BLaER1 (cell line): Measurements from ENCODE around the gene PLAC9.

Experiments used
- H3K27ac ChIP-seq: shearing (Covaris generic); formaldehyde crosslinking; 2 replicates; pipeline ENCODE4 v1.8.1; 2022
- H3K27me3 ChIP-seq: shearing (Covaris generic); formaldehyde crosslinking; 2 replicates; pipeline ENCODE4 v1.8.1; 2022
- H3K36me3 ChIP-seq: shearing (Covaris generic); formaldehyde crosslinking; 2 replicates; pipeline ENCODE4 v1.8.1; 2022
- H3K4me1 ChIP-seq: shearing (Covaris generic); formaldehyde crosslinking; 2 replicates; pipeline ENCODE4 v1.8.1; 2022
- H3K4me2 ChIP-seq: shearing (Covaris generic); formaldehyde crosslinking; 2 replicates; pipeline ENCODE4 v1.8.1; 2022
- H3K4me3 ChIP-seq: shearing (Covaris generic); formaldehyde crosslinking; 2 replicates; pipeline ENCODE4 v1.8.1; 2022
- H3K9ac ChIP-seq: shearing (Covaris generic); formaldehyde crosslinking; 2 replicates; pipeline ENCODE4 v1.8.1; 2022
- H3K9me3 ChIP-seq: shearing (Covaris generic); formaldehyde crosslinking; 2 replicates; pipeline ENCODE4 v1.8.1; 2022
- H4K20me1 ChIP-seq: shearing (Covaris generic); formaldehyde crosslinking; 2 replicates; pipeline ENCODE4 v1.8.1; 2022
- Cebpa-rat ChIP-seq: shearing (Covaris generic); IDR thresholded peaks from 2 replicates; pipeline ENCODE4 v1.8.1; 2022

The PLAC9 gene

DNA sequence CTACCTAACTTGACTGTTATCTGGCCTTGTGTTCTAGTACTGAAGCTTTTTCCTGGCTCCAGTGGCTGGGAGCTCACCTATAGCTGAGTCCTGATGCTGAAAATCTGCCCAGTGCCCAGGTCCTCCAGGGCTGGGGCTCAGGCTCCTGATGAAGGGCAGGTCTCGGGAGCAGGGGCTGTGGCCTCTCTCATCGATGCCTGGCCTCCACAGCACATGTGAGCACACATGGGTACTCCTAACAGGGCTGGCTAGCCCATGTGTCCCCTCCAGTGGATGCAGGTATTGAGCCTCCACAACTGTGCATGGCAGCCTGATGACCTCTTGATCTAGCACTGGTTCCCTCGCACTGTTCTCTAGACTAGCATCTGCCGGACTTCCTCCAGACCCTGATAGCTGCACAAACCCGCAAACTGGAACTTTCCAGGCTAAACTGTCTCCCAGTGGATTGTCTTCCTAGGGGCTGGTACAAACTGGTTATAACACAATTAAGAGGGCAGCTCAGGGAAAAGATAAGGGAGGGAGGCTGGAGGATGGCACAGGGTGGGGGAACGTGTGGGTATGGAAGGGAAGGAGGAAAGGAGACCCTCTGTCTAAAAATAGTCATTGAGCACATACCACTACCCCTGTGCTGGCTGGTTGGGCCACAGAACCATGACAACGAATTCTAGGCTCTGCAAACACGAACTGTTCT, 35.1 kb downstream of the PLAC9 start:
- Histone ChIP-seq H3K27ac (peak overlapping the region; percentile 14; the same call in 1 of the 2 replicates), H3K9me3 (no peaks in the 10 kb centered on the region)

DNA sequence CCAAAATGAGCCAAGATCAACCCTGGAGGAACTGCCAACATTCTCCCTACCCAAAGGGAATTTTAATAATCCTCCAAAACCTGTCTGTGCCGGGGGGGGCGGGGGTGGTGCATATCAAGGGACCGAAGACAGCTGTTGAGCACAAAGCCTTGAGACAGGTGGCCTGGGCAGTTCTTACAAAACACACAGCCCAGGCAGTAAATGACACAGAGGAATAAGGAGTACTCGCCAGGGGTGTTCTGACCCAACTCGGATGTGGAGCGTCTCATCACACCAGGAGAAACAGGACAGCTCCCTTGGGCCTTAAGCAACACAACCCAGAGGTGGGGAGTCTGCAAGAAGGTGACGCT, 35.6 kb downstream of the PLAC9 start:
- H3K9me3 ChIP-seq = no peaks in the 10 kb centered on the region
- H3K4me2 ChIP-seq = no peak overlapping the region
- no peak overlapping the region for H3K4me3 ChIP-seq
- peaks cover 61% of the 10 kb centered on the region for H4K20me1 ChIP-seq
- H3K27me3 ChIP-seq = no peaks in the 10 kb centered on the region
- H3K9ac ChIP-seq = no peak overlapping the region
- no peak overlapping the region for H3K27ac ChIP-seq
- H3K36me3 ChIP-seq = peaks cover 96% of the 10 kb centered on the region
- TF ChIP-seq Cebpa-rat = no peak
- peaks cover 54% of the 10 kb centered on the region for H3K4me1 ChIP-seq

More for the DNA sequence above, 35.1 kb downstream of the PLAC9 start:
- TF ChIP-seq Cebpa-rat = no peak
- H3K36me3 ChIP-seq = peaks cover 96% of the 10 kb centered on the region
- no peaks in the 10 kb centered on the region for H3K27me3 ChIP-seq
- H3K4me1 ChIP-seq = peaks cover 49% of the 10 kb centered on the region
- H3K4me3 ChIP-seq = no peak overlapping the region
- H3K9ac ChIP-seq = no peak overlapping the region
- H4K20me1 ChIP-seq = peaks cover 55% of the 10 kb centered on the region
- no peak overlapping the region; the same call in 1 of the 2 replicates for H3K4me2 ChIP-seq

DNA sequence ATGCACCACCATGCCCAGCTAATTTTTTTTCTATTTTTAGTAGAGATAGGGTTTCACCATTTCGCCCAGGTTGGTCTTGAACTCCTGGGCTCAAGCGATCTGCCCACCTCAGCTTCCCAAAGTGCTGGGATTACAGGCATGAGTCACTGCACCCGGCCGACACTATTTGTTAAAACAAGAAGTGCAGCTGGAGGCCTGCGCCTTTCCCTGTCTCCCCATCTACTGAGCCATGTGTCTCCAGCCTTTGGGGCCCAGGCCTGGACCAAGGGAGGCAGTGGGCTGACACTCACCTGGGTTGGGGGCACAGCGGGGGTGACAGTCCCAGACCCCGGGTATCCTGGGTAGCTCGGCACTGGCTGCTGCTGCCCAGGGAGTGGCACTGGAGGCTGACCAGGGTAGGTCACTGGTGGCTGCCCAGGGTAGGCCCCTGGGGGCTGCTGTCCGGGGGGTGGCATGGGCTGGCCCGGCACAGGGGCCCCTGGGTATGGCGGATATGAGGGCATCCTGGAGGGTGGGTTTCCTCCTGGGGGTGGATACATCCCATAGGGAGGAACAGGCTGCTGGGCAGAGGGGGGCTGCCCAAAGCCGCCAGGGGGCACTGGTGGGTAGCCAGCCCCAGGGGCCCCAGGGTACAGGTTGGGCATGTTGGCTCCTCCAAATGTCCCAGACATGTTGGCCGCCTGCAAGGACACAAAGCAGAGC, 36.3 kb downstream of the PLAC9 start:
- Histone ChIP-seq H3K4me1 (peaks cover 61% of the 10 kb centered on the region), H3K36me3 (peaks cover 96% of the 10 kb centered on the region), H3K4me2 (peak overlapping the region; percentile 11; the same call in 1 of the 2 replicates), H3K4me3 (no peak overlapping the region), H4K20me1 (peaks cover 67% of the 10 kb centered on the region), H3K27me3 (no peaks in the 10 kb centered on the region), H3K9ac (no peak overlapping the region), H3K27ac (no peak overlapping the region), H3K9me3 (no peaks in the 10 kb centered on the region)
- TF ChIP-seq Cebpa-rat = no peak

DNA sequence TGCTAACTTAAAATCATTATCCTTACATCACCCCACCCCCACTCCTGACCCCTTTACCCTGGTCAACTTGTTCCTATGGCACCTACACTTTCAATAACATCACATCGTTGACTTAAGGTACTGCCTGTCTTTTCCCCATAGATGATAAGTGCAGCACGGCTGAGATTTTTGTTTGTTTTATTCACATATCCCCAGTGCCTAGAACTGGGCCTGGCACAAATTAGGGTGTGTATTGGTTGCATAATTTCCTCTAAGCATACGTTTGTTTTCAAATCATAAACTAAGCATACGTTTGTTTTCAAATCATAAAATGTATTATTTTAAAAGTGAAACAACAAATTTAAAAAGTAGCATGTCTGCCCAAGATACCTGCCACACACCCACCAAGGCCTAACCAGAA, 37.5 kb downstream of the PLAC9 start:
- no peak for TF ChIP-seq Cebpa-rat
- Histone ChIP-seq H3K27me3 (no peaks in the 10 kb centered on the region), H3K9me3 (no peaks in the 10 kb centered on the region), H3K27ac (no peak overlapping the region), H3K4me2 (no peak overlapping the region), H3K36me3 (peaks cover 93% of the 10 kb centered on the region), H3K4me3 (no peak overlapping the region), H4K20me1 (peaks cover 79% of the 10 kb centered on the region), H3K4me1 (peaks cover 63% of the 10 kb centered on the region), H3K9ac (no peak overlapping the region)

DNA sequence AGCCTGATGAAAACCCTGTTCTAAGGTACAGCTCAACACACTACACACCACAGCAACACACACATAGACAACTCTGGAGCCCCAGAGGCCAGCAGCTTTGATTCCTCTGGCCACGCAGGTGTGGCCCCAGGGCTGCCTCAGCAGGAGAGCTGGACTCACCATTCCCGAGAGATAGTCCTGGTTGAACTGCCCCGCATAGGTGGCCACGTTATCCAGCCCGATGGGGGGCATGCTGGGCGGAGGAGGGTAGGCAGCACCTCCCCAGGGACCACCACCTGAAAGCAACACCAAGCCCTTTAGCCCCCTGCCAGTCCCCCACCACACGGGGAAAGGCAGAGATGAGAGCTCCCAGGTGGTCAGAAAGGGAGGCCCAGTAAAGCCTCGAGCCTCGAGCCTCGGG, 38.1 kb downstream of the PLAC9 start:
- H3K4me1 ChIP-seq = peaks cover 57% of the 10 kb centered on the region
- H3K9ac ChIP-seq = no peak overlapping the region
- peaks cover 86% of the 10 kb centered on the region for H4K20me1 ChIP-seq
- H3K9me3 ChIP-seq = no peaks in the 10 kb centered on the region
- no peak overlapping the region for H3K4me3 ChIP-seq
- H3K27me3 ChIP-seq = no peaks in the 10 kb centered on the region
- no peak overlapping the region for H3K27ac ChIP-seq
- no peak overlapping the region for H3K4me2 ChIP-seq
- peaks cover 89% of the 10 kb centered on the region for H3K36me3 ChIP-seq
- no peak for TF ChIP-seq Cebpa-rat

DNA sequence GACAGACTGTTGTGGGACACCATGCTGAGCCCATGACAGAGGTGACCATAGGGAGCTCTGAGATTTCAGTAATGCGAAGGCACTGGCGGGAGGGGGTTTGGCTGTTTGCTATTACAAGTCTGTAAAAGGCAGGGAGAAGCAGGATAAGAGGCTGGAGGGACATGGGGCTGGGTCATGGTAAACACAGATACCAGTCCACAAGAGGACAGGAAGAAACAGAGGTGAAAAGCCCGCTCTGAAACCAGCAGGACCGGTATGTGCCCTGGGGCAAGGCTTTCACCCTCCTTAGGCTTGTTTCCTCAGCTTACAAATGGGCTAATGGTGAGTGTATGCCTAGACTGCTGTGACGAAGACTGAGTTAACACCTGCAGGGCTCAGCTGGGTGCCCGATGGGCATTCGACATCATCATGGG, 38.7 kb downstream of the PLAC9 start:
- TF ChIP-seq Cebpa-rat = no peak
- peaks cover 83% of the 10 kb centered on the region for H3K36me3 ChIP-seq
- peaks cover 92% of the 10 kb centered on the region for H4K20me1 ChIP-seq
- H3K9me3 ChIP-seq = no peaks in the 10 kb centered on the region
- H3K4me2 ChIP-seq = no peak overlapping the region
- H3K4me3 ChIP-seq = no peak overlapping the region
- peaks cover 51% of the 10 kb centered on the region for H3K4me1 ChIP-seq
- no peaks in the 10 kb centered on the region for H3K27me3 ChIP-seq
- H3K27ac ChIP-seq = peak overlapping the region; percentile 33; the same call in 1 of the 2 replicates
- no peak overlapping the region for H3K9ac ChIP-seq

DNA sequence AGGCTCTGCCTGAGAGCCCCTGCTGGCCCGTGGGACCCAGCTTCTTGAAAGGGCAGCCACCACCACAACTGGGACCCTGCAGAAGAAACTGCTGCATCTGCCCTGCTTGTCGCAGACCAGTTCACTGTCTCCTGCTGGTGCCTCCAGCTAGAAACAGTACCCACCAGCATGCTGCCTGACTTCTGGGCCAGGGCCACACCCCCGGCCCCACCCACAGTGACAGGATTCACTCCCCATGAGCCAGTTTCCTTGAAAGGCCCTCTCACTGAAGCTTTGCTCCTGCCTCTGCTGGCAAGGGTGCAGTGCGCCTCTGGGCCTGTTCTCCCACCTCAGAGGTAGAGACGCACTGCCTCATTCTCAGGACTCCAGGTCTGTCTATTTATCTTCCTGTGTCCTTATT, 40.4 kb downstream of the PLAC9 start:
- Histone ChIP-seq H4K20me1 (peaks cover 98% of the 10 kb centered on the region), H3K36me3 (peaks cover 71% of the 10 kb centered on the region), H3K27me3 (no peaks in the 10 kb centered on the region), H3K9ac (no peak overlapping the region), H3K4me3 (no peak overlapping the region), H3K4me1 (peaks cover 40% of the 10 kb centered on the region), H3K4me2 (no peak overlapping the region), H3K9me3 (no peaks in the 10 kb centered on the region), H3K27ac (no peak overlapping the region; the same call in 1 of the 2 replicates)
- TF ChIP-seq Cebpa-rat = no peak

DNA sequence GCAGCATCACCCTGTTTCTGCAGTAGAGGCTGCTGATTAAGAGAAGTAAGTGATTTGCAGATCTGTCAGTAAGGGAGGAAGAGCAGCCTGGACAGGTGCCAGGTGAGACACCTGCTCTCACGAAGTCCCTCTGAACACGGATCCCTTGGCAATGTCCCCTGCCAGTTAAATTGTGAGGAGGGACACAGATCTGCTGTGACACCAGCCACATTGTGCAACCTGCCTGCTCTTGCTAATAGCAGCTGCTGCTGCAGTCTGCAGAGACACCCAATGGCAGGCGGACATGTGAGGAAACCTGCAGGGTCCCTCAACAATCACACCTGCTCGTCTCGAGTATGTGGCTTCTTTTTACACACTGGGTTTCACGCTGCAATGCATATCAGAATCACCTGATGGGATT, 40.9 kb downstream of the PLAC9 start:
- Histone ChIP-seq H3K4me3 (no peak overlapping the region), H3K27ac (no peak overlapping the region), H3K4me2 (no peak overlapping the region), H3K4me1 (peaks cover 40% of the 10 kb centered on the region), H3K9ac (no peak overlapping the region), H4K20me1 (peaks cover 98% of the 10 kb centered on the region), H3K27me3 (no peaks in the 10 kb centered on the region), H3K9me3 (no peaks in the 10 kb centered on the region), H3K36me3 (peaks cover 72% of the 10 kb centered on the region)
- no peak for TF ChIP-seq Cebpa-rat

DNA sequence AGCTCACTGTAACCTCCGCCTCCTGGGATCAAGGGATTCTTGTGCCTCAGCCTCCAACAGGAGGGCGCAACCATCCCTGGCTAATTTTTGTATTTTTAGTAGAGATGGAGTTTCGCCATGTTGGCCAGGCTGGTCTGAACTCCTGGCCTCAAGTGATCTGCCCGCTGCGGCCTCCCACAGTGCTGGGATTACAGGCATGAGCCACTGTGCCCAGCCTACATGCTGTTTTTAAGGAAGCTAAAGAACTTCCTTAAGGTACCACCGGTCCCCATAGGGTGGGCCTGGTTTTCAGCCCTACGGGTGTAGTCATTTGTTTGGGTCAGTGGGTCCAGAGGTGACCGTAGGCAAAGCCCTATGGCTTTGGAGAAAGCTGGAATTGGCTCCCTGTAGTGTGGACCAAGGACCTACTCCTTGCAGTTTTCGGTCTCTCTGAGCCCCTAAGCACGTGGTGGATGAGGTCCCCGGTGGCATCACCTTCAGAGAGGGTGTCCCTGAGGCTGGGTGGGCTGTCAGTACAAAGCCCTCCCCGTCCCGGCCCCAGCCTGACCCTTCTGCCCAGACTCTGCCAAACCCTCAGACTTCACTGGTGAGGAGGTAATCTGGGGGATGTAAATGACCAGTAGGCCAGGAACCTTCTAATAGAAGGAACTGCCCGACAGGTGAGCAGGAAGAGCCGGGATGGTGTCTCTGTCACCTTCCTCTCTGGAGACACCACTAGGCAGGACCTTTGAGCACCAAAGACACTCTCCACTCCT, 42.3 kb downstream of the PLAC9 start:
- Histone ChIP-seq H4K20me1 (peaks cover 98% of the 10 kb centered on the region), H3K27me3 (no peaks in the 10 kb centered on the region), H3K4me2 (no peak overlapping the region), H3K4me1 (peaks cover 38% of the 10 kb centered on the region), H3K27ac (no peak overlapping the region), H3K4me3 (no peak overlapping the region), H3K36me3 (peaks cover 66% of the 10 kb centered on the region), H3K9ac (no peak overlapping the region), H3K9me3 (no peaks in the 10 kb centered on the region)
- no peak for TF ChIP-seq Cebpa-rat

DNA sequence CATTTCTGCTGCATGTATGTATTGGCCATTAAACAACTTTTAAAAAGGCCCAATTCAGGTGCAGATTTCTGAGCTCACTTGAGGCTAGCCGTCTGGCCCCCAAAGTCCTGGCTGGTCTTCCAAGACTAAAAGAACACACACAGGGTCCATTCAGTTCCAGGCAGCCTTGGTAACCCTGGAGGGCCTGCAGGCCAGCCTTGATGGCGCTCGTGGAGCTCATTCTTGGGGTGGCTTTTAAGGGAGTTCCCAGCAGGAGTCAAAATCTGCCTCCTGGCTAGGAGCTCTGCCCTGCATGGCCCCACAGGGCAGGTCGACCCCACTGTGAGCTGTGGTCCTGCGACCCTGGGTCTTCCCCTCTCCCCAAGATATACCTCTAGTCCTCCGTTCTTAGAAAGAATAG, 44.0 kb downstream of the PLAC9 start:
- H3K9ac ChIP-seq = no peak overlapping the region
- no peak overlapping the region for H3K27ac ChIP-seq
- peaks cover 38% of the 10 kb centered on the region for H3K4me1 ChIP-seq
- H3K36me3 ChIP-seq = peaks cover 62% of the 10 kb centered on the region
- no peaks in the 10 kb centered on the region for H3K27me3 ChIP-seq
- H3K4me3 ChIP-seq = no peak overlapping the region
- H3K4me2 ChIP-seq = no peak overlapping the region
- peaks cover 100% of the 10 kb centered on the region for H4K20me1 ChIP-seq
- no peak for TF ChIP-seq Cebpa-rat
- no peaks in the 10 kb centered on the region for H3K9me3 ChIP-seq
